DMS53 treated with DMSO at 0.1 percent for 48 hours (cell line): ENCODE data around the gene BRAP.
"Not testable (repeated sequence)": the region's sequence is repeated elsewhere in the genome, so short reads cannot be mapped to it uniquely, and the experiment has no call there.

ENCODE experiments used
- DNase-seq: peaks from one replicate; lab custom pipeline; 2025; ENCODE audit not compliant: unreplicated experiment; lab: John Stamatoyannopoulos, UW

The BRAP gene

GRCh38 chr12:111616177-111616623, 69.6 kb downstream of the BRAP start:
- no peak for DNase-seq

GRCh38 chr12:111607239-111607638, 78.5 kb downstream of the BRAP start:
- no peak for DNase-seq

- DNase-seq, result no peak
Measured at GRCh38 chr12:111606767-111607230, 79.0 kb downstream of the BRAP start.

- no peak for DNase-seq
Measured at GRCh38 chr12:111605911-111606766, 79.6 kb downstream of the BRAP start.

GRCh38 chr12:111602857-111603256, 82.9 kb downstream of the BRAP start:
- not testable (repeated sequence) for DNase-seq

- DNase-seq, result no peak
Measured at GRCh38 chr12:111602348-111602747, 83.4 kb downstream of the BRAP start.

GRCh38 chr12:111600986-111601385, 84.8 kb downstream of the BRAP start:
- DNase-seq, result not testable (repeated sequence)

- DNase-seq, result no peak
Measured at GRCh38 chr12:111600205-111600642, 85.5 kb downstream of the BRAP start.

- peak; percentile 81 for DNase-seq
Measured at GRCh38 chr12:111599453-111600204, 86.1 kb downstream of the BRAP start.

GRCh38 chr12:111598637-111599452, 86.9 kb downstream of the BRAP start, which contains the start of gene ATXN2:
ATXN2 (minus strand) TSS chr12:111599315; CDS start chr12:111599034, 281 bp downstream.
- DNase-seq, result no peak

GRCh38 chr12:111597831-111598636, 87.7 kb downstream of the BRAP start:
- no peak for DNase-seq

- DNase-seq, result peak; percentile 68
Measured at GRCh38 chr12:111596985-111597830, 88.5 kb downstream of the BRAP start.

- DNase-seq, result not testable (repeated sequence)
Measured at GRCh38 chr12:111595341-111595835, 90.4 kb downstream of the BRAP start.
